Hematopoietic multipotent progenitor cell treated with erythropoietin and hydrocortisone succinate and interleukin-3 and kit ligand, for 15 days (in vitro differentiated cells): ENCODE data around the gene PROK1.

ENCODE experiments used
- DNase-seq: peaks from one replicate; pipeline ENCODE4 v3.0.0-alpha.2; 2015; ENCODE audit warnings: low spot score

The PROK1 gene

GRCh38 chr1:110465814-110466380, 14.9 kb downstream of the PROK1 start:
- no peak for DNase-seq

DNA sequence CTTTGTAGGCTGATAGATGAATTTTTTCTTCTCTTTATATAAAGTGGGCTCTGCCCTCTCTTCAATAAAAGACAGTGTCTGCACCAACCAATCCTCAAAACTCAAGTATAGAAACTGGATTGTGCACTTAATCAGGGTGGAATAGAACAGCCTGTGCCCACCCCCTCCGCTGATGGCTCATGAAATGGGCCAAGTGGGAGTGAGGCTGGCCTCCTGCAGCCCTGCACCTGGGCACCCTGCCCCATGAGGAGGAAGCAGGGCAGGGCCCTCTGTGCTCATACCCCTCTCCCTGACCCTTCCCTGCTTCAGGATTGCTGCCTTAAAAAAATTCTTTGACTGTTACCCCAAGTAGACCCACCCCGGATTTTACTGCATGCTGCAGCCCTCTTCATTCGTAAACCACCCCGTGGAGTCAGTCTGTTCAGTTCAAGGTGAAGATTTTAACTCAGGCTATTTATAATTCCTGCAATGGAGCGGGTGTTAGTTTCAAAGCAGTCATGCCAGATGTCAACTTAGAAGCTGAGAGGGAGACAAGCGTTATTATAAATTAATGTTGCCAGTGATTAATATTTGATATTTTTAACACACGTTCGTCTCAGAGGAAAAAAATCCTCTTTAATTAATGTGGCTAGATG, 15.8 kb downstream of the PROK1 start:
- no peak for DNase-seq

DNA sequence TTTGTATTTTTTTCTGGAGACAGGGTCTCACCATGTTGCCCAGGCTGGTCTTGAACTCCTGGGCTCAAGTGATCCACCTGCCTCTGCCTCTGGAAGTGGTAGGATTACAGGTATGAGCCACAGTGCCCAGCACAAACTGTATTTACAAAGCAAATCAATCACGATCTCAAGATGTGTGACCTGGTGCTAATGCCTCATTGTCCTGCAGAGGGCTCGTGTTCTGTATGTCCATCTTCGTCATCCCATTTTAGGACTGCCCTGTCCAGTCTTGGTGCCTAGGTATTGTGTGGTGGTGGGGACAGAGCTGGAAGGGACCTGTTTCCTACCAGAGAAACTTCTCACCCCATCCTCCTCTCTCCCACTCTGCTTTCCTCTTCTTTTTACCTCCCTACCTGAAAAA, 20.2 kb downstream of the PROK1 start:
- no peak for DNase-seq

GRCh38 chr1:110472546-110472945, 21.6 kb downstream of the PROK1 start:
- DNase-seq = no peak

- DNase-seq = no peak
Observed at GRCh38 chr1:110474444-110474843, 23.5 kb downstream of the PROK1 start.

DNA sequence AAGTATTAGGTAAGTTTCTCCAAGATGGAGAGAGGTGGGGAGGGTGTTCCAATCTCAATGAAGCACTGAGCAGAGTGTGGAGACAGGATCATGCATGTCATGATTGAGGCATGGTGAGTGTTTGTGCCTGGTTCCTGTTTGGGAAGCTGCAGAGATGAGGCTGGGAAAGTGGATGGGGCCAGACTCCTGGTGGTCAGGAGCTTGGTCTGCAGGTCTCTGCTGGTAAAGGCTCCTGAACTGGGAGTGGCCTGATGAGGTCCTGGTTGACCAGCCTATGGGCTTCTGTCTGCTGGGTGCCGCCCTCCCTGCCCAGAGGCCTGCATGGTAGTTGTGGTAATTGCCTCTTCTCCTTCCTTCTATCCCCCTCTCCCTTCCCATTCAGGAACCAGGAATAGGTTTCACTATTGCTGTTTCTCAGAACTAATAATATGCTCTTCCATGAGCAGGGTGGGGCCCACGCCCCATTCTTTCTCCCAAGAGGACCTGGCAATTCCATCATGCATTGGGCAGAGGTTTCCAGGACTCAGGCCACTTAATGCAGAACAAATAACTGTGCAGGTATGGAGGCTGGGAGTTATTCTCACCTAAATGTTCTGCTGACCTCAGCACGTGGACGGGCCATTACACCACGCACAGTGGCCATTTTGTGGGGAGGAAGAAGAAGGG, 24.5 kb downstream of the PROK1 start:
- no peak for DNase-seq

DNA sequence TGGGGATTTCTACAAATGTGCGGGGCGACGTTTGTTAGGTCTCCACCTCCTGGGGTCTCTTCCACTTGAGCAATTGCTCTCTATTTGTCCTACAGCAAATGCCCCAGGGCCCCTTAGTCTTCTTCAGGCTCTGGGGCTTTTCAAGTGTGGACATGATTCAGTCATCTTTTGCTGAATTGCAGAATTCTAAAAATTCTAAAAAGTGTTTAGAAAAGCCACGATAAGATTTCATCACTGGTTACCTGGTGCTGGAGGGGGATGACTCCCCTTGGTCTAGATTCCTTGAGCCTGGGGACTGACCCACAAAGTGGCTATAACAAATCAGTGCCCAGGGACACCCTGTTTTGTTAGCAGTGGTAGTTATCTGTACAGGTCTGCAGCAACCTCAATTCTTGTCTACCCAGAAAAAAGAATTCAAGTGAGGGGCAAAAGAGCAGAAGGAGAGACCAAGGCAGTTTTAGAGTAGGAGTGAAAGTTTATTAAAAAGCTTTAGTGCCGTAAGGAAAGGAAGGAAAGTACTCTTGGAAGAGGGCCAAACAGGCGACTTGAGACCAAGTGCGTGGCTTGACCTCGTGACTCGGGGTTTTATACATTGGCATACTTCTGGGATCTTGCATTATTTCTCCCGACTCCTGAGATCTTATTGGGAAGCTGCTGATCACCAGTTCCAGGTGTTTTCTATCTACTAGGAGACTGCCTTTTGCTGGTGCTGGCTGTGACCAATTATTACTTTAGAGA, 25.2 kb downstream of the PROK1 start:
- DNase-seq = no peak

DNA sequence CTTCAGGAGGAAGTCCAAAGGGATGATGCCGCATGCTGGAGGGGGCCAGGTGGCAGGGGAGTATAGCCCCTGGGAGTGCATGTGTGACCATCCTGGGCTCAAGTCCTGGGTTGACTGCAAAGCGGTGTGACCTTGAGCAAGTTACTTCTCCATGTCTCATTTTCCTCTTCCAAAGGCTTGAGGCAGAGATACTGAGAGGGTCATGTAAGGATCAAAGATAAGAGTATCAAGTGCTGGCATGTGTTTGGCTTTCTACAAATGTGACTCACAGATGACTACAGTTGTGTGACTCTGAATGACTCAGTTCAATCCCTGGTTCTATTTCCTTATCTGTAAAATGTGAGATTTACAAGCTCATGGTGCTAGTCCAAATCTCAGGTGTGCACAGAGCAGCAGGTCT, 26.1 kb downstream of the PROK1 start:
- peak; percentile 12 for DNase-seq

DNA sequence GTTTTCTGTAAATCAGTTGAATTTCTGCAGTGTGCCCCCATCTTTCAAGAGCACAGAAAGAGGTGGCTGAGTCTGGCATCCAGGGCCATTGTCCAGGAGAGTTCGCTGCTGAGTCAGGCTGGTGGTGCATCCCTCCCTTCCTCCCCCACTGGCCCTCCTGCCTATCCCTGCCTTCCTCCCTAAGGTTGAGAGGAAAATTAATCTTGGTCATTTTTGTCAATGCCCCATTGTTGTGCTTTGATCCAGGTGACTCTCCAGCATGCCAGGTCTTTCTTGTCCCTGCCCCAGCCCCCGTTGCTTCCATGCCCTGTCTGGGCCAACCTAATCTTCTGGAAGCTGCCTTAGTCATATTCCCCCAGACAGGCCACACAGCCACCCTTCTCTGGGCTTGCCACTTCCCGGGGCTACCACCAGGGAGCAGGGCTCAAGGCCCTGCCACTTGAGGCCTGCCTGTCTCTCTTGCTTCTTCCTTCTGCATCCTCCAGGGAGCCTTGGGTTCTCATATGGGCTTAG, 26.6 kb downstream of the PROK1 start:
- DNase-seq = no peak

DNA sequence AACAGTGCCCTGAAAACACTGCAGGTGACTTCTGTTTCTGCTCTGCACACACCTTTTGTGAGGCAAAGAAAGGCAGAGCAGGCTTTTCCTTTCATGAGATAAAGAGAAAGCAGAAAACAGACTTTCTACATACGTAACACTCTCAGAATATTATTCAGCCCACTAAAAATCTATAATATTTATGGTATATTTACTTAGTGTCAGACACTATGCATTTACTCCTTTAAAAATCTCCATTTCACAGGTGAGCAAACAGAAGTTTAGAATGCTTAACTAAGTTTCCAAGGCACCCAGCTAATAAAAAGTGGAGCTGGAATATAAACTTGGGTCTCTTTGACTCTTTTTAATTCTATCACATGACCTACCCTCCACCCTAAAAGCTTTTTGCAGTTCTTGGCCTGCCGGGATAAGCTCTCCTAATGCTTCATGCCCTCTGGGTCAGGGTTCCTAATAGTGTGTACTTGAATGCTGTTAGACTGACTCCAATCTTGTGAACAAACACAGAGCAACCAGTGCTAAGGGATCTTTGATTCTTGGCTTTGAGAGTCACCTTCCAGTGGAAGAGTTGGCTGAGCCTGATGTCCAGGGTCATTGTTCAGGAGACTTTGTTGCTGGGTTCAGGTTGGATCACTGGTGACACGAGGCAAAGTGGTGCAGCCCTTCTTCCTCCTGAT, 27.2 kb downstream of the PROK1 start:
- DNase-seq = no peak

DNA sequence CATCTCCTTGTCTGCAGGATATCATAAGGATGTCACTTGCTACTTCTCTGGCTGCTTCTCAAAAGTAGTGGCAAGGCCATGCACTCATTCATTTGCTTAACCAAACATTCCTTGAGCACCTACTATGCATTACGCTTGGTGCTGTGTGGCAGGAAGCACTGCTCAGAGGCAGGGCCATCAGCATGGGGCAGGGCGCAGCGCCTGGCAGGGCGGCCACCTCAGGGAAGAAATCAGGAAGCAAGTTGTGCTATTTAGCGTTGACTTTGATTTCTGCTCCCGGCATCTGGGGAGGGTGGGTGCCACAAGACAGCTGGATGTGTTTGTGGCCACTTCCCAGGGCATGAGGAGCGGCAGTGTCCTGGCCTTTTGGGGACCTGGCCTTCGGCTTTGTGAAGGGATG, 27.9 kb downstream of the PROK1 start:
- DNase-seq = no peak

DNA sequence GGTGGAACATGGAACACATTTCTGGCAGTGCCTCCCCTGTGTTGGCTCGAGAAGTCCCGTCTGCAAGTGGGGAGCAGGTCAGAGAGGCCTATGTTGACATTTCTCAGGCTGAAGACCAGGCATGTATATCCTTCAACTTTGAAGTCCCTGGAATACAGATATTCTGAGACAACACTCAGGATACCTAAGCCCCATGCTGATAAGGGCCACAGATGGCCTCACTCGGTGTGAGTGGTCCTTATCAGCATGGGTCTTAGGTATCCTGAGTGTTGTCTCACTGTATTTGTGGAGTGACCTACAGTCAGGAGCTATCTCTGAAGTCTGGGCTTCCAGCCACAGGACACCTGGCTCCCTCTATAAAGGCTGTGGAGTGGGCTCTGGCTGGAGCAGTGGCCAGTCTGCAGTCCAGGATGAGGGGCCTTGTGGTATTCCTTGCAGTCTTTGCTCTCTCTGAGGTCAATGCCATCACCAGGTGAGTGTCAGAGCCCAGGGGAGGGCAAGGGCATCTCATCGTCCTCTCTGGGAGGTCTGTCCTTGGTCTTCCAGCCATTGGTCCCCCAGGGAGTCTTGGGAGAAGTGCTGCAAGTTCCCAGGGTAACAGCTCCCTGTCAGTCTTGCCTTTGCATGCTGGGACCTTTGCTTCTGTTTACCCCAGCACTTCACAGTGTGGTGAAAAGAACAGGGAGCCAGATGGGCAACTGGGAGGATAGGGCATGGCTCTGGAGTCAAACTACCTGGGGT, 29.6 kb downstream of the PROK1 start:
- DNase-seq = no peak

DNA sequence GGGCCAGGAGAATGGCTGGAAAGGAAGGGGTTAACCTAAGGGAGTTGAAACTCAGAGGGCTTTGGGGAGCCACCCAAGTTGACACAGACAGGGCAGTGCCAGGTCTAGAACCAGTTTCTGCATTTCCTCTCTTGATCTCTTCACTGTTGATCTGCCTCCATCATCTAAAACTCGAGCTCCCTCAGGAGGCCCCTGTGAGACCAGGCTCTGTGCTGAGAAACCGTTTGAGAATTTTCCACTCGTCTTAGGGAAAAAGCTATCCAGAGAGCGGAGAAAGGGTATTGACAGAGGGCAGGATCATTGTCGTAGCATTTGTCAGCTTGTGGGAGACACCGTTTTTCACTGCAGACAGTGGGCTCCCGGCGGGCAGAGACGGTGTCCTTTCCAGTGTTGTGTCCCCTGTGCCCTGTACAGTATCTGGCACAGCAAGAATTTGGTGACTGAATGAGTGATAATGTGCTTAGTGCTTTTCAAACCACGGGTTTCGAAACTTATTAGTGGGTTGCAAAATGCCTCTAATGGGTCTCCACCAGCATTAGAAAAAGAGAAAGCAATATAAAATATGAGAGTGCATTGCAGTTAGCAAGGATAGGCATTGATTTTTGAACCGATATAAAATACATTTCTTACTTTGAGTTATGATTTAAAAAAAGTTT, 31.1 kb downstream of the PROK1 start:
- DNase-seq = no peak

- no peak for DNase-seq
Observed at GRCh38 chr1:110482662-110483307, 31.8 kb downstream of the PROK1 start.

GRCh38 chr1:110483308-110483685, 32.3 kb downstream of the PROK1 start:
- no peak for DNase-seq

DNA sequence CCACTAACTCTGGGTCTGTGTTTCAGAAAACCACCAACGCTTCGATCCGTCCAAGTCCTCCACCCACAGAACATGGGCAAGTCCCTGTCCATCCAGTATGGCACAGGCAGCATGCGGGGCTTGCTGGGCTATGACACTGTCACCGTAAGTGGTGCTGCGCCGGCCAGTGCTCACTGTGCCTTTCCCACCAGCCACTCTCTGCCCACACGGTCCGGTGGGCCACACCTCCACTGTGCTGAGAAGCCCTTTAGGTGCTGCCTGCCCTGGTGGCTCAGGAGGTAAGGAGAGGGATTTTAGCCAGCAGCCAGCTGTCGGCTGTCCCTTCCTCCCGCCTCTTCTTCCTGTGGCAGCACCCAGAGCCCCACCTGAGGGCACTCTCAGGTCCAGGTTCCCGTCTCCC, 33.9 kb downstream of the PROK1 start:
- no peak for DNase-seq

- DNase-seq = no peak
Observed at GRCh38 chr1:110485725-110486124, 34.8 kb downstream of the PROK1 start.

- no peak for DNase-seq
Observed at GRCh38 chr1:110487726-110488125, 36.8 kb downstream of the PROK1 start.

- DNase-seq = no peak
Observed at GRCh38 chr1:110488161-110488560, 37.2 kb downstream of the PROK1 start.

GRCh38 chr1:110488867-110489266, 37.9 kb downstream of the PROK1 start:
- no peak for DNase-seq

- DNase-seq = no peak
Observed at GRCh38 chr1:110489406-110489805, 38.5 kb downstream of the PROK1 start.
